ENCODE results near the gene ZNF638.

Gene ZNF638

DNA sequence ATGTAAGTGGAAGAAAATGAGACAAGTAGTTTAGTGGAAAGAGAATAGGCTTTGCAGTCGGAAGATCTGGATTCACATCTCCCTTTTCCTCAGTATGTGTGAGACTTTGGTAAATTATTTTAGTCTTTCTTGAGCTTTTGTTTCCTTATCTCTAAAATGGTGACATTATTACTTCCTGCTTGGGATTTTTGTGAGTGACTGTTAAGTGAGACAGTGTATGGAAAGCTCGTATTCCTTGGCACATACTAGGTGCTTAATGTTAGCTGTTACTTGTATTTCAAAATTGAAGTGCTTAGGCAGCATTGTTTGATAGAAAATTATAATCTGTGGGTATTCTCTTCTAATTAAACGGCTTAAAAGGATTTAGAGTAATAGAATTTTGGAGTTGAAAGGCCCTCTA lies 2.0 kb downstream of the ZNF638 start:
- no peak for DNase-seq (ENCODE audit: low spot score)

DNA sequence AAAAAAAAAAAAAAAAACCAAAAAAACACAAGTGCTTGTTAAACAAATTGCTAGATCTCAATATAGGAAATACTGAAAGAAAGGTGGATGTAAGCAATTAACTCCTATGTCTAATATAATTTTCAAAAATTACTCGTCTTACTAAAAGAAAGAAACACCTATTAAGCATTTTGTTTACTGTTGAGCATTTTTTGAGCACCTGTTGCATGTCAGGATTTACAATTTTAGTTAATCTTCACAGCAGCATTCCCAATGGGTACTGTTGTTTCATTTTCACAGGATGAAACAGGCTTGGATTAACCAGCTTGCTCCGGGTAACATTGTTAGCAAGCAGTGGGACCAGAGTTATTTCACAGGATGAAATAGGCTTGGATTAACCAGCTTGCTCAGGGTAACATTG lies 4.8 kb downstream of the ZNF638 start:
- DNase-seq (ENCODE audit: low spot score): no peak

DNA sequence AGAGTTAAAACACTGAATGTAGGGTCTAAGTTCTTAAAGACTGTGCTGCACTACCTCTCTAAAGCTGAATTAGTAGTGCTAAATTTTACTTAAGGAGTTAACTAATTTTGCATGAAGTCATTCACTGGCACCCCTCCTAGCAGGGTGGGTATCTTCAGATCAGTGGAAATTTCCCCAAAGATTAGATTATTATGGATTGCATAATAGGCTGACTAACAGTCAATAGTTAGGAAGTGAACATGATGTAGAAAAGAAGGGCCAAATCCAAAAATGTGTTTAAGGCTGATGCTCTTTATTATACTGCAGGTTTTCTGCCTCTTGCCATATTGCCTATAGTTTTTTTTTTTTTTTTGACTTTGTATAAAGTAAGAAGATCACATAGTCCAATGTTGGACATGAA lies 5.2 kb downstream of the ZNF638 start:
- no peak for DNase-seq (ENCODE audit: low spot score)

DNA sequence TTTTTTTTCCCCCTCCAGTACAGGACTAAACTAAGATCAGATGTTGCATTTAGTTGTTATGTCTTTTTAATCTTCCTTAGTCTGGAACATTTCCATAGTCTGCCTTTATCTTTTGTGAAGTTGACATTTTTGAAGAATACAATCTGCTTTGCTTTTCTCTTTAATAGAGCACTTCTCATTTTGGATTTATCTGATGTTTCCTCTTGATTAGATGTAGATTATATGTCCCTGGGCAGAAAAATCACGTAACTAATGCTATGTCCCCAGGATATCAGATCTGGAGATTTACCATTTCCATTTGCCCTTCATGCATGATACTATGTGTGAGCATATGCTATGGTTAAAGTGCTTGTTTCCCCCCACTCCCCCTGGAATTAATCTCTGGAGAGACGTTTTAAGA lies 6.2 kb downstream of the ZNF638 start:
- no peak for DNase-seq (ENCODE audit: low spot score)

DNA sequence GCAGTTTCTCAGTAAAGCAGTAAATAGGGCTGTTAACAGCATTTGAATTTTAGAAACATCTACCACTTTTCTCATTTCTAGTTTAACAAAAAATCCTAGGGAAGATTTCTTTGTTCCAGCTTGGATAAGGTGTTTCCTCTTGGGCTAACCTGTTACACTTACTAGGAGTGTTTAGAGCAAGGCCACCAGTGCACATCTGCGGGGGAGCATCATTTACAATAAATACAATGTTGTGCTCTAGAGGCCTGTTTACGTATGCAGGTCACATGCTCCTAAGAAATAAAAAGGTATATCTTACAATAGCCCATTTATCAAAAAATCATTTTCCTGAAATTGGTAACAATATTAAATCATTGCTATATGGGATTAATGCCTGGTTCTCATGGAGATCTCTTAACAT lies 8.1 kb downstream of the ZNF638 start:
- no peak for DNase-seq (ENCODE audit: low spot score)

DNA sequence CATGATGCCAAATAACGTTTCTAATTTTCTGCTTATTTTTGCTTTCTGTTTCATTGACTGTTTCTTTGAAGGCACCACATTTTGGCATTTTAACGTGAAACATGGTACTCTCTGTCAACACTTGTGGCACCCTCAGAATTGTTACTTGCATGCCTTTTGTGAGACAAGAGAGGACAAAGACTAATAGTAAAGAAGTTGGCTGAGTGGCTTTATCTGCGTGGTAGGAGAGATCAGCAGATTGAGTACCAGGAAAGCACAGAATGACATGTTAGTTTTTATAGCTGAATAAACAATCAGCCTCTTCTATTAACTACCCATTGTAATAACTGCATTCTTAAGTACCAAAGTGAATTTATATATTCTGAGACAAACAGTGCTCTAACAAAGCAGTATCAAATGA lies 8.6 kb downstream of the ZNF638 start:
- DNase-seq (ENCODE audit: low spot score): no peak

DNA sequence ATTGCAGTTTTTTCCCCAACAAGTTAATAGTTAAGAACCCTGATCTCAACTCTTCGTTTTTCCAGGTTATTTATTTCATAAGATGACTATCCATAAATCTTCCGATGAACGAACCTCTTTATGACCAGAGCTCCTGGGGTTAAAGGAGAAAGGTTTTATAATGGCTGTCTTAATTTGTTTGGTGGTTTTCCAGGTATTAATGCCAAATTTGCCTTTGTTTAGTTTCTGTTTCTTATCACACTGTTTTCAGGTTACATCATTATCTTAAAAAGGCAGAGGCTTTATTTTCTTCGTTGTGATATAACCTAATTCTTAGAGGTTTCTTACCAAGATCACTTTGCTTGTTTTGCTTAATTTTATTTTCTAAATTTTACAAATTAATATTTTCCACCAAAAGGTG lies 10.1 kb downstream of the ZNF638 start:
- DNase-seq (ENCODE audit: low spot score): no peak

DNA sequence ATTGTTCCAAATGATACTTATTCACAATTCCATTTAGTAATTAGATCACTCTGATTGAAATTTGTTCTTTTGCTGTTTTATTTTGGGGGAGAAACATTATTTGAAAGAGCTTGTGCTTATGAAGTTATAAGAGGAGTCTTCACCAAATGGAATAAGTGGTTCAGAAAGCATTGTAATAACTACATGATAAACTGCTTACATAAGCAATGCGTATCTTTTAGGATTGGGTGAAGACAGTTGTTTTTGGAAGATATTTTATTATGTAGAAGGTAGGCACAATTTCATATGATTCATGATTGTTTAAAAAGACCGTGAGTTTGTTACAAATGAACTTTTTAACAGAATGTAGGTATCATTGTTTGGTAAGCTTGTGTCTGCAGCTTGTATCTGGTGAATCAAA lies 14.5 kb downstream of the ZNF638 start:
- no peak for DNase-seq (ENCODE audit: low spot score)

DNA sequence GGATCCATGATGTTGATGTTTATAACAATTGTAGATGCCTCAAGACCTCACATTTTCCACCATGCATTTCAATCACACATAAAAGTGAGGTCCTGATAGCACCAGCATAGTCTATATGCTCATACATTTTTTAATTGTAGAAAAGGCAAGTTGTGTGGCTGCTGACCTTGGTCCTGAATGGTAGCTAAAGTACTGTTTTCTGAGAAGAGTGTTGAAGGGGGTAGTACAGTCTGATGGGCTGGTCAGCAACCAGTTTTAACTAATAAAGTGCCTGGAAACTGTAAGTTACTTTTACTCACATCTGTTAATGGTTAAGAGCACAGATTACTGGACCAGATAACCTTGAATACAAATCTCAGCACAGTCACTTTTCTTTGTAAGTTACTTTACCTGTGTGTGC lies 15.9 kb downstream of the ZNF638 start:
- no peak for DNase-seq (ENCODE audit: low spot score)

DNA sequence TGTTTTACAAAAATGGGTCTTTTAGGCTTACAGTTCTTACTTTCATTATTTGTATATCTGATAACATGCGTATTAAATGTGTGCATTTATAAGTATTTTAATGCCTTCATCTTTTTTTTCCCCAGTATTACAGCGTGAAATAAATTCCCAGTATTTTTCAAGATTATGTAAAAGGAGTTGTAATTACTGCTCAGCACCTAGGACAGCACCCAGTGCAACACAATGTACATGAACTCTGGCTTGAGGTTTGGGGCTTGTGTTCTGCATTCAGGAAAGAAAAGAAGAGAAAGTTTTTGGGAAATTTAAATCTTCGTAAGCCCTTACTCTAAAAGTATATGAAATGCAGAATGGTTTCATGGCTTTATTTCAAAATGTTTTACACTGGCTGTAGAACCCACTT lies 16.7 kb downstream of the ZNF638 start:
- DNase-seq (ENCODE audit: low spot score): no peak

DNA sequence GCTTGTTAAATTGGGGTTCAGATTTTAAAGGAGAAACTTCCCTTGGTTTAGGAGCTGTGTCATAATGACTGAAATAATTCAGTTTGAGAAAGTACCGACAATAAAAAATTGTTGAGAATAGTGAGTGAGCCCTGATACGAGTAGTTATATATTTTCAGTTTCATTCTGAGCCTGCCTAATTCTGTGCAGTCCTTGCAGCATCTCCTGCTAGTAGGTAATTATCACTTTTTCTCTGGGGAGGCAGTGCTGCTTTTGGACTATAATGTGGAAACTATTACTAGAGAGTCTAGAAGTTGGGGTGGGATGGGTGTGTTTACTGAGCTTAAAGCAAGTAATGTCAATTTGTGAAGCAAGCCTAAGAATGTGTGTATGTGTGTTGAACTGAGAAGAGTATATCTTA lies 21.7 kb downstream of the ZNF638 start:
- DNase-seq (ENCODE audit: low spot score): no peak

DNA sequence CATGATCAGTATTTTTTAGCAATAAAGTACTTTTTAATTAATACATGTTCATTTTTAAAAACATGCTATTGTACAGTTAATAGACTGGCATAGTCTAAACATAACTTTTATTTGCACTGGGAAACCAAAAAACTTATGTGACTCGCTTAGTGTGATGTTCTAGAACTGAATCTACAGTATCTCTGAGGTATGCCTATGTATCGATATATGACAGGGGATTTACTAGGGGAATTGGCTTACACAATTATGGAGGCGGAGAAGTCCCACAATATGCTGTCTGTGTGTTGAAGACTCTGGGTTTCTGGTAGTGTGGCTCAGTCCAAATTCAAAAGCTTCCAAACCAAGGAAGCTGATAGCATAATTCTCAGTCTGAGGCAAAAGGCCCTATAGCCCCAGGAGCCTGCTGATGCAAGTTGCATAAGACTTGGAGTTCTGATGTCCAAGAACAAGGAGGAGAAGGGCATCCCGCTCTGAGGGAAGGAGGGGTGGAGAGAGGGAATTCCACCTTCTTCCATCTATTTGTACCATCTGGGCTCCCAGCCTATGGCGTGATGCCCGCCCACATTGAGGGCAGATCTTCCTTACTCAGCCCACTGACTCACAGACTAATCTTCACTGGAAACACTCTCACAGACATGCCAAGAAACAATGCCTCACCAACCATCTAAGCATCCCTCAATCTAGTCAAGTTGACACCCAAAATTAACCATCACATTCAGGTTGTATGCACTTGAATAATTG lies 27.5 kb downstream of the ZNF638 start:
- no peak for DNase-seq (ENCODE audit: low spot score)

DNA sequence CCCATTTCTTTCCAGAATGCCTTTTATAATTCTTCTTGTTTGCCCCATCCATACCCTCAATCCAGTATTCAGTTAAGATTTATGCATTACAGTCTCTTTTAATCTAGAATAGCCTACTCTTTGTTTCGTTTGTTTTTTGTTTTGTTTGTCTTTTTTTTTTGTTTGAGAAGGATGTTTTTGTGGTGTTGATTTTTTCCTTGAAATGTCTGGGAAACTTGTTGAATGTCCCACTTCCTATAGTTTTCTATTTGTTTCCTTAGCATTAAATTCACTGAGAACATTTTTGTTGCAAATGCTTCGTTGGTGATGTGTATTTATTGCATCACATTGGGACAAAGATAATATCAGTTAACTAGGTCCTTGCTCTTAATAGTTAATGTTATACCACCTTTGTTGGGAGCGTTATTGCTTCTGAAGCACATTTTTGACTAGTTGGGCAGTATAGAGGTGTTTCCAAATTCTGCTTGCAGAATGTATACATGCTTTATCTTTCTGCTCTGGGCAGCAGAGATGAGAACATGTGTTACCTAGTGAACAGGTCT lies 28.9 kb downstream of the ZNF638 start:
- no peak for DNase-seq (ENCODE audit: low spot score)

DNA sequence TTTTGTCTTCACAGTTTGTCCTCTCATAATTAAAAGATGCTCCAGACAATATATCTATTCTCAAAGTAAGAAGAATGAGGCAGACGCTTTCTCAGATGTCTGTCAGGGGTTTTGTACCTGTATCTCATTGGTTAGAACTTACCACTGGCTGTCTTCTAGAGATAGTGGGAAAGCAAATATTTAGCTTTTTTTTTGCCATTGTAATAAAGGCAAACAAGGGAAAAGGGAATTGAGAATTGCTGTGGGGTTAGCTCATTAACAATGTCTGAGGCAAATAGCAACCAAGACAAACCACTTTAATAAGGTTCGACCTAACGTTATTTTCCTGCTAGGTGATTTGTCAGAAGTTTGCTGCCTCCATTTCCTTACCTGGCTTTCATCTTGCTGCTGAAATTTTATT lies 30.0 kb downstream of the ZNF638 start:
- no peak for DNase-seq (ENCODE audit: low spot score)

DNA sequence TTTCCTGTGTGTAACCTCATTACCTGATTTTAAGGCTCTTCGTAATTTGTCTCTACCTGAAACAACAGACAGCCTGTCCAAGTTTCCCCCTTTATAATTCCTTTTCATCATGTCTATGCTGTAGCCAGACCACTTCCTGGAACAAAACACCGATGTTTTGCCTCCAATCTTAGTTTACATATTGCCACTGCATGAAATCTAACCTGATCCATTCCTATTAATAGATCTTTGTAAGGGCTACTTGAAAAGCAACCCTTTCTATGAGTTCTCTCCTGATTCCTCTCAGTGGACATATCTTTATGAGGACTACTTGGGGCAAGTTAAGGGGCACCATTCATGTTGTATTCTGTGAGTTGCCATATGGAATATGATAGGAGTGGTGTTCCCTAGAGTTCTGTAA lies 30.9 kb downstream of the ZNF638 start:
- no peak for DNase-seq (ENCODE audit: low spot score)

DNA sequence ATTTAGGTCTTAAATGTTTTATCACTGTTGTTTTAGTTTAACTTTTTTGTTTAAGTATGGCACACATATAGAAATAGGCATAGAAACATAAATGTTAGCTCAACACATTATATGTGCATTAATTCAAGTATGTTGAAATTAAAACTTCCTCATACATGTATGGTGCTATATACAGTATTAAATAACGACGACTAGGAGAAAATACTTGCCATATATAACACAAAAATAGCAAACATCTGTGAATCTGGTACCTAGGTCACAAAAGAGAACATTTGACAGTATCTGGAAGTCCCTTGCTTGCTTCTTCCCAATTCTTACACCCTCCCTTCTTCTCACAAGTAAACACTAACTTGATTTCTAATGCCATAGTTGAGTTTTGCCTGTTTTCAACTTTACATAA lies 38.4 kb downstream of the ZNF638 start:
- no peak for DNase-seq (ENCODE audit: low spot score)

DNA sequence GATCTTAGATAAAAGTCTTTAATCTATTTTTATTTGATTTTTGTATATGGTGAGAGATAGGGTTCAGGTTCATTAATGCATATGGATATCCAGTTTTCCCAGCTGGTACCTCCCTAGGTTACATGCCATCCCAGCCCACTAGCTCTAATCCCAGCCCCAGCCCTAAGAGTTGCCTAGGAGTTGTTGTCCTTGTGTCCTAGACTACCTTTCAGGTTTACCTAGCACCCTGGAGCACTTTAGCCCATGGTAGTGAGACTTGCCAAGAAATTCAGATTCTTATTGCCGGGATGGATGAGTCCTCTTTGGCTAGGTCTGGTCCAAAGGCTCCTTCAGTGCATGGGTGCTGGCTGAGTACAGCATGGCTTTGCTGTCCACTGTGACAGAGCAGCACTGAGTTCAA lies 40.5 kb downstream of the ZNF638 start:
- DNase-seq (ENCODE audit: low spot score): no peak

DNA sequence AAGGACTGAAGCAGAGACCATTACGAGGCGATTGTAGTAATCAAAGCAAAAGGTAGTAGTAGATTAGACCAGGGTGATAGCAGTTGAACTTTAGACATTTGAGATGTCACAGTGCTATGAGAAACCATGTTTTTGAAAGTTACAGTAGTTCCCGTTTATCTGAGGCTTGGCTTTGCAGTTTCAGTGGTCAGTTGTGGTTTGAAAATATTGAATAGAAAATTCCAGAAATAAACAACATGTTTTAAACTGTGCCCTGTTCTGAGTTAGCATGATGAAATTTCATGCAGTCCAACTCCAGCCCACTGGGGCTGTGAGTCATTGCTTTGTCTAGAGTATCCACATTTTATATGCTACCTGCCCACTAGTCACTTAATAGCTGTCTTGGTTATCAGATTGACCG lies 47.5 kb downstream of the ZNF638 start:
- DNase-seq (ENCODE audit: low spot score): no peak

DNA sequence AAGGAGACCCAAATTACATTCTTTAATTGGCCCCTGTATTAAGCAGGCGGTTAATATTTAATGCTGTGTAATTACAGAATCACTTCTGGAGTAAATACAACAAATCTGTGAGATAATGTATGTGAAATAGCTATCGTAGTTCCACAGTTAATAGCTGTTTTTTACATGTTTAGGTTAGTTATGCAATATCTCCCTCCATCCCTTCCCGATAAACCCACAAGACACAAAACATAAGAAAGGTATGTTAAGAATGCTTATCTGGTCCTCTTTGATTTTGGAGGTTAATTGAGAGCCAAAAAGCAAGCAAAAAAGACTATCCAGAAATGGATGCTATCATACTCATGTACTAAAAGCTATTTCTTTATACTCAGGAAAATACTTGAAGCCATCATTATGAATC lies 49.1 kb downstream of the ZNF638 start:
- no peak for DNase-seq (ENCODE audit: low spot score)

DNA sequence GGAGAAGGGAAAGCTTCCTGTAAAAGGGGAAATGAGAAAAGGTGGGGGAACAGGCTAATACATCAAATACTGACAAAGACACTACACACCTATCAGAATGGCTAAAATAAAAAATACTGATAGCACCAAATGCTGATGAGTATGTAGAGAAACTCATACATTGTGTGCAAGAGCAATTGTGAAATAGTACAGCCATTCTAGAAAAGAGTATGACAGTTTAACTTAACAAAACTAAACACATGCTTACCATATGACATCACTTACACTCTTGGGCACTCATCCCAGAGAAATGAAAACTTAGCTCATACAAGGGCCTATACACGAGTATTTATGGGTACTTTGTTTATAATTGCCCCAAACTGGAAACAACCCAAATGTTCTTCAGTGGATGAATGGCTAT lies 53.4 kb downstream of the ZNF638 start:
- no peak for DNase-seq (ENCODE audit: low spot score)

DNA sequence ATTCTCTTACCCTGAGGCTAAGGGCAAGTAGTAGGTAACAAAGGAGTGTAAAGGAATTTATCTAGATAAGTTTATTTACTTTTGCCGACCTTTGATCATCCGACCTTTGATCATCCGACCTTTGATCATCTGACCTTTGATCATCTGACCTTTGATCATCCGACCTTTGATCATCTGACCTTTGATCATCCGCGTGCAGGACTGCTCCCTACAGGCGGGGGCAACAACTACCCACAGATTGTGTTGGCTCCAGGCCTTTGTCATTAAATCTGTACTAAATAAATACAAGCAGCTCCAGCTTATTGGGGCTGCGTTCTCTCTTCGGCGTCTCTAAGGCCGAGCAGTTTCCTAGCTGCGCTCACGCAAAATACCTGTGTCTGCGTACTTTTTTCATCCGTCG lies 56.6 kb downstream of the ZNF638 start:
- no peak for DNase-seq (ENCODE audit: low spot score)

DNA sequence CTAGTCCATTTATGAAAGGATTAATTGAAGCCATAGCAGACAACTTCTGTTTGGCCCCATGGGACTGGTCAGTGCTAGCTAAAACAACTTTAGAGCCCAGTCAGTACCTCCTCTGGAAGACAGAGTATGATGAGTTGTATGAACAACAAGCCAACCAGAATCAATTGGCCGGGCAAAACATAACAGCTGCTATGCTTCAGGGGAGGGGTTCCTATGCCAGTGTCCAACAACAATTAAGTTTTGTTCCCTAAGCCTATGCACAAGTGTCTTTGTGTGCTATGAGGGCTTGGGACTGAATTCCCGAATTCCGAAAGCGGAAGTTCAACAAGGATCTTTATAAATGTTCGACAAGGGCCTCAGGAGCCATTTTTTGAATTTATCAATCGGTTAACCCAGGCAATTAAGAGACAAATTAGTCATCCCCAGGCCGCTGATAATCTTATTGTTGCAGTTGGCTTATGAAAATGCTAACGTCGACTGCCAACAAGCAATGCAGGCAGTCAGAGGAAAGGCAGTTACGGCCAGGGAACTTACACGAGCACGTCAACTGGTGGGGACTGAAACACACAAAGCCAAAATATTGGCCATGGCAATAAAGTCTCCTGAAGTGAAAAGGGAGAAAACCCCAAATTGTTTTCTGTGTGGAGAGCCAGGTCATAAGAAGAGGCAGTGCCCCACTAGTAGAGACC lies 57.9 kb downstream of the ZNF638 start:
- no peak for DNase-seq (ENCODE audit: low spot score)

DNA sequence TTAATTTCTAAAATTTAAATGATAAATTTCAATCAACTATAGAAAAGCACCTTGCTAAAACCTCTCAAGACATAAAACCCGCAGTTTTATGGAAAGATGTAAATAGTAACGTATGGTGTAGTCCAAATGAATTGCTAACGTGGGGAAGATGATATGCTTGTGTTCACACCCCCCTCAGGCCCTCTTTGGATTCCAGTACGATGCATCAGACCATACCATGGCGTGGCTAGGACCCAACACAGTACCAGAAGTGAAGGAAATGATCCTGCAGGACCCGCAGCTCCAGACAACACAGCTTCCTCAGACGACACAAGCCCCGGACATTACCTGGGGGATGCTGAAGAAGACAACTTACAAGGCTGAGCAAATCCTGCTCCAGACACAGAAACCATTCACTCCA lies 61.6 kb downstream of the ZNF638 start:
- no peak for DNase-seq (ENCODE audit: low spot score)

DNA sequence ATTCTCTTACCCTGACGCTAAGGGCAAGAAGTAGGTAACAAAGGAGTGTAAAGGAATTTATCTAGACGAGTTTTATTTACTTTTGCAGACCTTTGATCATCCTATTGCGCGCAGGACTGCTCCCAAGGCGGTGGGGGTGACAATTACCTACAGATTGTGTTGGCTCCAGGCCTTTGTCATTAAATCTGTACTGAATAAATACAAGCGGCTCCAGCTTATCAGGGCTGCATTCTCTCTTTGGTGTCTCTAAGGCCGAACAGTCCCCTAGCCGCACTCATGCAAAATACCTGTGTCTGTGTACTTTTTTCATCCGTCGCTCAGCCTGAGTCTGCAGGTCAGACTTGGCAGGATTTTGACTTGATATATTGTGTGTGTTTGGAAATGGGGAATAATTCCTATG lies 63.9 kb downstream of the ZNF638 start:
- DNase-seq (ENCODE audit: low spot score): no peak
